Left lung (tissue), 10 donors: ENCODE measurements around the gene ECE1. TPM values are rescaled to one million over a fixed set of nuclear protein-coding genes. Genes with fewer than 3 reads are reported as not detected.
"Not testable (repeated sequence)": the region's sequence is repeated elsewhere in the genome, so short reads cannot be mapped to it uniquely, and the experiment has no call there.

Source experiments
- ATAC-seq: fragments of 200-7000 bp; cut with Tn5 transposase; one replicate; pipeline ENCODE4 v1.9.1; 2020; ENCODE audit warnings: moderate library complexity
- DNase-seq, 4 donors: peaks; one replicate each; pipeline ENCODE4 v3.0.0-alpha.2; 2013 to 2020
- H3K27ac ChIP-seq, 2 donors: fragments of 200-600 bp; sonication (generic) in 1 of 2; one replicate each; pipeline versions ENCODE4 v1.5.0 to v1.8.0; 2020 to 2021
- H3K27me3 ChIP-seq, 2 donors: fragments of 200-600 bp; sonication (generic) in 1 of 2; one replicate each; pipeline versions ENCODE4 v1.5.0 to v1.8.0; 2020 to 2021
- H3K36me3 ChIP-seq, 2 donors: fragments of 200-600 bp; sonication (generic) in 1 of 2; one replicate each; pipeline versions ENCODE4 v1.5.0 to v1.8.0; 2020 to 2021
- H3K4me1 ChIP-seq, 2 donors: fragments of 200-600 bp; one replicate each; pipeline ENCODE4 v1.8.0; 2021
- H3K4me3 ChIP-seq, 2 donors: fragments of 200-600 bp; sonication (generic) in 1 of 2; one replicate each; pipeline versions ENCODE4 v1.5.0 to v1.8.0; 2020 to 2021; ENCODE audit warnings: mild to moderate bottlenecking in 1 of 2
- H3K9me3 ChIP-seq, 2 donors: fragments of 200-600 bp; sonication (generic) in 1 of 2; one replicate each; pipeline versions ENCODE4 v1.5.0 to v1.8.0; 2020 to 2021
- CTCF ChIP-seq, 2 donors: fragments of 200-600 bp; sonication (generic) in 1 of 2; IDR thresholded peaks; one replicate each; pipeline versions ENCODE4 v1.5.0 to v1.8.0; 2021; ENCODE audit warnings: antibody characterized with exemption in 2 of 2
- intact Hi-C, 2 donors: fragments of 100-400 bp; cut with DNase I; formaldehyde crosslinking; loops; one replicate each; pipeline versions ENCODE4 v1.11.2 to v1.14.2; 2022
- polyA plus RNA-seq, 6 donors: library from polyadenylated mRNA; unstranded; fragments of 120-200 nt; gene quantifications; one replicate each; pipeline ENCODE4 v1.2.1, GENCODE V29; 2013; ENCODE audit not compliant: insufficient read length in 6 of 6
- total RNA-seq, 2 donors: library from RNA; stranded (reverse); fragmentation: NEBNext Ultra II Directional; extraction: Animal tissue kit (Norgen Biotek cat#: 25700); gene quantifications; one replicate each; pipeline ENCODE4 v1.2.1, GENCODE V29; 2021
- donor health status: DM: no; HTN: yes; CAD: no.
- donor health status: DM: no; HTN: no; CAD: no.

ECE1 gene
- total and polyA plus RNA-seq, 8 donors: 76.7 to 107 (median 83.3) TPM

- DNase-seq (no peak), ATAC-seq (no peak)
- intact Hi-C loops: no loop called here
- H3K36me3 ChIP-seq: no peaks in the 10 kb centered on the region
- no peaks in the 10 kb centered on the region for H3K9me3 ChIP-seq
- TF ChIP-seq CTCF (IDR thresholded peaks at IDR 0.05): no peak
- H3K27me3 ChIP-seq: no peaks in the 10 kb centered on the region
- peaks cover 0 to 29% of the 10 kb centered on the region in 2 donors for H3K4me1 ChIP-seq
- peak overlapping the region in 1 of 2 donors; percentile 28 for H3K27ac ChIP-seq
- H3K4me3 ChIP-seq: no peak overlapping the region
Measured at GRCh38 chr1:21182181-21182731, 108.0 kb downstream of the ECE1 start.

GRCh38 chr1:21178271-21178670, 112.0 kb downstream of the ECE1 start:
- ATAC-seq, intact Hi-C loops, H3K27me3 ChIP-seq, H3K36me3 ChIP-seq, H3K27ac ChIP-seq, DNase-seq, H3K4me3 ChIP-seq, H3K9me3 ChIP-seq: not testable (repeated sequence)
- H3K4me1 ChIP-seq: peaks cover 4 to 36% of the 10 kb centered on the region in 2 donors

- Histone ChIP-seq H3K36me3 (no peaks in the 10 kb centered on the region), H3K27ac (peak within 1 kb of the TSS; percentile 88 to 99), H3K4me1 (peaks cover 4 to 25% of the 10 kb centered on the region in 2 donors), H3K9me3 (no peaks in the 10 kb centered on the region), H3K4me3 (peak within 1 kb of the TSS; percentile 75 to 82), H3K27me3 (no peaks in the 10 kb centered on the region)
- ATAC-seq (peak; percentile 98), DNase-seq (peak; percentile 98 to 99 (median 98))
- no peak for TF ChIP-seq CTCF (IDR thresholded peaks at IDR 0.05)
- intact Hi-C loops: no loop called here
Measured at GRCh38 chr1:21176586-21177555, 113.4 kb downstream of the ECE1 start, which contains the start of gene EIF4G3. Gene EIF4G3 (minus strand): TSS chr1:21176897. CDS start chr1:21002742, 174,155 bp downstream.

- no peaks in the 10 kb centered on the region for H3K9me3 ChIP-seq
- no peaks in the 10 kb centered on the region for H3K27me3 ChIP-seq
- ATAC-seq: no peak
- peaks cover 4 to 30% of the 10 kb centered on the region in 2 donors for H3K4me1 ChIP-seq
- peak; percentile 35 to 88 (median 50) for DNase-seq
- H3K4me3 ChIP-seq: peak overlapping the region; percentile 75 to 82
- intact Hi-C loops: no loop called here
- H3K36me3 ChIP-seq: no peaks in the 10 kb centered on the region
- peak overlapping the region; percentile 88 to 99 for H3K27ac ChIP-seq
- TF ChIP-seq CTCF (IDR thresholded peaks at IDR 0.05): no peak
Measured at GRCh38 chr1:21175670-21176581, 114.3 kb downstream of the ECE1 start.

- Histone ChIP-seq H3K9me3 (no peaks in the 10 kb centered on the region), H3K4me3 (peak overlapping the region; percentile 75 to 82), H3K27me3 (no peaks in the 10 kb centered on the region), H3K4me1 (peaks cover 4 to 30% of the 10 kb centered on the region in 2 donors), H3K27ac (peak overlapping the region; percentile 88 to 99), H3K36me3 (peaks cover 0 to 1% of the 10 kb centered on the region in 2 donors)
- peak; percentile 18 for ATAC-seq
- TF ChIP-seq CTCF (IDR thresholded peaks at IDR 0.05): no peak
- DNase-seq: peak in 2 of 4 donors; percentile 52 to 72
- intact Hi-C loops: no loop called here
Measured at GRCh38 chr1:21175324-21175669, 115.0 kb downstream of the ECE1 start.
